Measurements from ENCODE around the gene KLHL21. TPM values are rescaled to one million over a fixed set of nuclear protein-coding genes. Genes with fewer than 3 reads are reported as not detected.

KLHL21 gene
- total RNA-seq, 1 experiment from 2014 or later: 17.6 TPM

- Mint-ChIP-seq H3K4me3 (no peak overlapping the region), H3K27ac (peak overlapping the region; percentile 57; the same call in 1 of the 2 replicates), H3K27me3 (ENCODE audit: low read depth) (no peaks in the 10 kb centered on the region), H3K9me3 (no peaks in the 10 kb centered on the region), H3K36me3 (peaks cover 36% of the 10 kb centered on the region), H3K4me1 (peaks cover 3% of the 10 kb centered on the region)
- ChIA-PET POLR2A (no interaction called here), CTCF (no interaction called here)
- no peak for DNase-seq (ENCODE audit: low spot score)
- no peak for ATAC-seq
- TF ChIP-seq ZNF416 (CRISPR knock-in tag; IDR thresholded peaks at IDR 0.05): no peak
- TF ChIP-seq EMX1 (CRISPR knock-in tag; IDR thresholded peaks at IDR 0.05): no peak
- no peak for TF ChIP-seq GABPB1 (CRISPR knock-in tag; IDR thresholded peaks at IDR 0.05)
- TF ChIP-seq ZBTB21 (CRISPR knock-in tag; IDR thresholded peaks at IDR 0.05; ENCODE audit: borderline replicate concordance): no peak
- no peak for TF ChIP-seq CTCF (IDR thresholded peaks at IDR 0.05)
- TF ChIP-seq ZNF423 (CRISPR knock-in tag; IDR thresholded peaks at IDR 0.05): no peak
- TF ChIP-seq ZNF219 (CRISPR knock-in tag; IDR thresholded peaks at IDR 0.05; ENCODE audit: borderline replicate concordance): no peak
- TF ChIP-seq NFATC4 (CRISPR knock-in tag; IDR thresholded peaks at IDR 0.05): no peak
- no peak for TF ChIP-seq STAT6 (CRISPR knock-in tag; conservative IDR thresholded peaks at IDR 0.05; ENCODE audit: low read depth)
- no peak for TF ChIP-seq FOXP1 (CRISPR knock-in tag; IDR thresholded peaks at IDR 0.05; ENCODE audit: borderline replicate concordance)
- no peak for TF ChIP-seq ZMAT4 (CRISPR knock-in tag; IDR thresholded peaks at IDR 0.05)
- no peak for TF ChIP-seq MYBL2 (CRISPR knock-in tag; IDR thresholded peaks at IDR 0.05)
- TF ChIP-seq USF1 (CRISPR knock-in tag; IDR thresholded peaks at IDR 0.05): no peak
- TF ChIP-seq NR1H2 (CRISPR knock-in tag; IDR thresholded peaks at IDR 0.05): no peak
- TF ChIP-seq CDX4 (CRISPR knock-in tag; IDR thresholded peaks at IDR 0.05; ENCODE audit: borderline replicate concordance): no peak
- no peak for TF ChIP-seq CREM (CRISPR knock-in tag; IDR thresholded peaks at IDR 0.05)
These were observed 49.2 kb upstream of the KLHL21 start for GRCh38 chr1:6651909-6652308.

GRCh38 chr1:6648556-6648955 lies 45.9 kb upstream of the KLHL21 start:
- ChIA-PET POLR2A (no interaction called here), CTCF (interaction anchor here (1.3 kb wide), 1 partner anchor 53 kb away, joined by 3 read pairs; the partner anchor contains the start of gene DNAJC11)
- H3K9me3 Mint-ChIP-seq: no peaks in the 10 kb centered on the region
- H3K36me3 Mint-ChIP-seq: peaks cover 44% of the 10 kb centered on the region
- no peak for DNase-seq (ENCODE audit: low spot score)
- H3K4me3 Mint-ChIP-seq: no peak overlapping the region
- H3K27me3 Mint-ChIP-seq (ENCODE audit: low read depth): no peaks in the 10 kb centered on the region
- TF ChIP-seq FOXJ3 (CRISPR knock-in tag; IDR thresholded peaks at IDR 0.05; ENCODE audit: borderline replicate concordance) (no peak), ZNF263 (CRISPR knock-in tag; IDR thresholded peaks at IDR 0.05; ENCODE audit: low read depth) (no peak), MLX (CRISPR knock-in tag; IDR thresholded peaks at IDR 0.05) (no peak), TEAD1 (CRISPR knock-in tag; IDR thresholded peaks at IDR 0.05) (no peak)
- no peak for ATAC-seq
- peaks cover 16% of the 10 kb centered on the region for H3K4me1 Mint-ChIP-seq
- H3K27ac Mint-ChIP-seq: no peak overlapping the region; the same call in 1 of the 2 replicates

Measured in WTC11 (cell line).